Hair follicle dermal papilla cell (primary cell): ENCODE measurements around the gene MDGA2. TPM values are rescaled to one million over a fixed set of nuclear protein-coding genes. Genes with fewer than 3 reads are reported as not detected.

Experiments used
- small RNA-seq: library from RNA; depleted of rRNA; stranded (forward); fragments of <200 nt; gene quantifications from one replicate; pipeline ENCODE3, GENCODE V24; 2012
- total RNA-seq: library from RNA; depleted of rRNA; stranded (reverse); fragments of >200 nt; gene quantifications from 2 replicates; pipeline ENCODE4 v1.2.3, GENCODE V29; 2012

MDGA2 gene
- total RNA-seq = not detected in 2 replicates

GRCh38 chr14:47675466-47676314 lies at the start of gene MDGA2:
TSS of gene MDGA2 (minus strand) at chr14:47675605.

Small RNA genes within 50 kb of the gene (small RNA-seq; reads per million reads assigned to genes)
- not detected for gene RF00402
